ENCODE results near the gene KIF6. TPM values are rescaled to one million over a fixed set of nuclear protein-coding genes. Genes with fewer than 3 reads are reported as not detected.
"Not testable (repeated sequence)": the region's sequence is repeated elsewhere in the genome, so short reads cannot be mapped to it uniquely, and the experiment has no call there.

Gene KIF6
- total and polyA plus RNA-seq, 2 donors (not counting 1 experiment from before 2014, with no cell fraction given) = not detected

DNA sequence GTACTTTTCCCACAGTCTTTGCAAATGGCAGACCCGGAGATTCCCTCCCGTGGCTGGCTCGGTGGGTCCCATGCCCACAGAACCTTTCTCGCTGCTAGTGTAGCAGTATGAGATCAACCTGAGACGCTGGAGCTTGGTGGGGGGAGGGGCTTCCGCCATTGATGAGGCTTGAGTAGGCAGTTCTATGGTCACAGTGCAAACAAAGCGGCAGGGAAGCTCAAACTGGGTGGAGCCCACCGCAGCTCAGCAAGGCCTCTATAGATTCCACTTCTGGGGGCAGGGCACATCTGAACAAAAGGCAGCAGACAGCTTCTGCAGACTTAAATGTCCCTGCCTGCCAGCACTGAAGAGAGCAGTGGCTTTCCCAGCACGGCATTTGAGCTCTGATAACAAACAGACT, 216.7 kb downstream of the KIF6 start:
- H3K4me1 Mint-ChIP-seq = no peaks in the 10 kb centered on the region

DNA sequence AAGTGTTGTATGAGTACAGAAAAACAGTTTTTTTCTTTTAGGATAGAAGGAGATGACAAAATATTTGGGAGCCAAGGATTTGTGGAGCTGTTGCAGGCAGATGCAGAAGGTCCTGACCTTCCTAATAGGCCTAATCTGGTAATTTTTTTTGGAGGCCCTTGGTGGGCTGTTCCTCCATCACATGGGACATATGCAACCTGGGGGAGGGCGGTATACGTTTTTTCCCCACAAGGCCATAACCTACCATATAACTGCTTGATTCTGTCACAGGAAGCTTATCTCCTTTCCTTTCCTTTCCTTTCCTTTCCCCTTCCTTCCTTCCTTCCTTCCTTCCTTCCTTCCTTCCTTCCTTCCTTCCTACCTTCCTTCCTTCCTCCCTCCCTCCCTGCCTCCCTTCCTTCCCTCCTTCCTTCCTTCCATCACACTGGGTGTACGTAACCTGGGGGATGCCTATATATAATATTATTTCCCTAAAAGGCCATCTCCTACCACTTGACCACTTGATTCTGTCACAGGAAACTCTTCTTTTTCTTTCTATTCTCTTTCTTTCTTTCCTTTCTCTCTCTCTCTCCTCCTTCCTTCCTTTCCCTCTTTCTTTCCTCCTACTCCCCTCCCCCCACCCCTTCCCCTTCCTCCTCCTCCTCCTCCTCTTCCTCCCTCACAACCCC, 217.7 kb downstream of the KIF6 start:
- Histone ChIP-seq H2AFZ (ENCODE audit: insufficient read depth, low read depth, low read length, poor library complexity, severe bottlenecking) (no peak overlapping the region), H3K9me3 (ENCODE audit: control extremely low read depth in 1 of 3, control insufficient read depth in 2 of 3, insufficient read depth in 1 of 3, low read length in 2 of 3) (peaks cover 0 to 4% (median 1%) of the 10 kb centered on the region in 3 donors), H3K4me2 (replicated peaks; ENCODE audit: low read depth, low read length, poor library complexity, severe bottlenecking) (no peak overlapping the region), H3K9ac (ENCODE audit: low read length) (no peak overlapping the region), H3K79me2 (ENCODE audit: control insufficient read depth, insufficient read depth, low read length) (no peaks in the 10 kb centered on the region), H3K36me3 (replicated peaks in 1 of 2; ENCODE audit: control extremely low read depth in 1 of 2, control insufficient read depth in 1 of 2, extremely low read depth in 1 of 2, insufficient read depth in 2 of 2, low read length in 1 of 2) (no peaks in the 10 kb centered on the region), H4K20me1 (ENCODE audit: control insufficient read depth, insufficient read depth, low read length, poor library complexity, severe bottlenecking) (no peaks in the 10 kb centered on the region), H3K27ac (ENCODE audit: low read length in 2 of 2) (no peak overlapping the region), H3K4me1 (ENCODE audit: control insufficient read depth in 2 of 2, insufficient read depth in 2 of 2, low read length in 2 of 2) (no peaks in the 10 kb centered on the region), H3K27me3 (replicated peaks in 1 of 4; ENCODE audit: control extremely low read depth in 1 of 4, control insufficient read depth in 3 of 4, insufficient read depth in 4 of 4, low read length in 3 of 4) (no peaks in the 10 kb centered on the region), H3K4me3 (ENCODE audit: control extremely low read depth in 1 of 5, extremely low read depth in 1 of 5, insufficient read depth in 1 of 5, low read depth in 2 of 5, low read length in 4 of 5) (no peak overlapping the region)
- DNase-seq = no peak
- TF ChIP-seq, protein P1, sequence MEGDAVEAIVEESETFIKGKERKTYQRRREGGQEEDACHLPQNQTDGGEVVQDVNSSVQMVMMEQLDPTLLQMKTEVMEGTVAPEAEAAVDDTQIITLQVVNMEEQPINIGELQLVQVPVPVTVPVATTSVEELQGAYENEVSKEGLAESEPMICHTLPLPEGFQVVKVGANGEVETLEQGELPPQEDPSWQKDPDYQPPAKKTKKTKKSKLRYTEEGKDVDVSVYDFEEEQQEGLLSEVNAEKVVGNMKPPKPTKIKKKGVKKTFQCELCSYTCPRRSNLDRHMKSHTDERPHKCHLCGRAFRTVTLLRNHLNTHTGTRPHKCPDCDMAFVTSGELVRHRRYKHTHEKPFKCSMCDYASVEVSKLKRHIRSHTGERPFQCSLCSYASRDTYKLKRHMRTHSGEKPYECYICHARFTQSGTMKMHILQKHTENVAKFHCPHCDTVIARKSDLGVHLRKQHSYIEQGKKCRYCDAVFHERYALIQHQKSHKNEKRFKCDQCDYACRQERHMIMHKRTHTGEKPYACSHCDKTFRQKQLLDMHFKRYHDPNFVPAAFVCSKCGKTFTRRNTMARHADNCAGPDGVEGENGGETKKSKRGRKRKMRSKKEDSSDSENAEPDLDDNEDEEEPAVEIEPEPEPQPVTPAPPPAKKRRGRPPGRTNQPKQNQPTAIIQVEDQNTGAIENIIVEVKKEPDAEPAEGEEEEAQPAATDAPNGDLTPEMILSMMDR (IDR thresholded peaks at IDR 0.05) = no peak
- no peak for TF ChIP-seq EZH2 (IDR thresholded peaks at IDR 0.05; ENCODE audit: borderline replicate concordance, insufficient read depth, low read depth, low read length, poor library complexity, severe bottlenecking)
- ChIA-PET POLR2A (no interaction called here), CTCF (no interaction called here)
- Mint-ChIP-seq H3K4me3 (no peak overlapping the region), H3K9me3 (ENCODE audit: insufficient read depth) (peaks cover 14% of the 10 kb centered on the region), H3K27me3 (peaks cover 11% of the 10 kb centered on the region), H3K4me1 (no peaks in the 10 kb centered on the region), H3K27ac (no peak overlapping the region)
- ATAC-seq (ENCODE audit: low read depth) = no peak
- 93% methylated on average over 3 of the region's 3 CpGs for WGBS (ENCODE audit: insufficient coverage)
- intact Hi-C loops (cut with micrococcal nuclease) = no loop called here

More for the DNA sequence above, 216.7 kb downstream of the KIF6 start:
- H3K9me3 ChIP-seq (ENCODE audit: control extremely low read depth in 1 of 3, control insufficient read depth in 2 of 3, insufficient read depth in 1 of 3, low read length in 2 of 3) = peaks cover 0 to 4% (median 0%) of the 10 kb centered on the region in 3 donors
- no peak overlapping the region for H3K9ac ChIP-seq (ENCODE audit: low read length)
- no peaks in the 10 kb centered on the region for H3K27me3 ChIP-seq (replicated peaks in 1 of 4; ENCODE audit: control extremely low read depth in 1 of 4, control insufficient read depth in 3 of 4, insufficient read depth in 4 of 4, low read length in 3 of 4)
- Mint-ChIP-seq H3K27me3 (peaks cover 11% of the 10 kb centered on the region), H3K9me3 (ENCODE audit: insufficient read depth) (peaks cover 8% of the 10 kb centered on the region), H3K27ac (no peak overlapping the region), H3K4me3 (no peak overlapping the region)
- TF ChIP-seq EZH2 (IDR thresholded peaks at IDR 0.05; ENCODE audit: borderline replicate concordance, insufficient read depth, low read depth, low read length, poor library complexity, severe bottlenecking) = no peak
- TF ChIP-seq, protein P1 (IDR thresholded peaks at IDR 0.05) = no peak
- H3K36me3 ChIP-seq (replicated peaks in 1 of 2; ENCODE audit: control extremely low read depth in 1 of 2, control insufficient read depth in 1 of 2, extremely low read depth in 1 of 2, insufficient read depth in 2 of 2, low read length in 1 of 2) = no peaks in the 10 kb centered on the region
- H4K20me1 ChIP-seq (ENCODE audit: control insufficient read depth, insufficient read depth, low read length, poor library complexity, severe bottlenecking) = no peaks in the 10 kb centered on the region
- POLR2A ChIA-PET = no interaction called here
- ATAC-seq (ENCODE audit: low read depth) (no peak), DNase-seq (no peak)
- CTCF ChIA-PET = no interaction called here
- no peak overlapping the region for H3K4me3 ChIP-seq (ENCODE audit: control extremely low read depth in 1 of 5, extremely low read depth in 1 of 5, insufficient read depth in 1 of 5, low read depth in 2 of 5, low read length in 4 of 5)
- no peak overlapping the region for H3K4me2 ChIP-seq (replicated peaks; ENCODE audit: low read depth, low read length, poor library complexity, severe bottlenecking)
- no peaks in the 10 kb centered on the region for H3K79me2 ChIP-seq (ENCODE audit: control insufficient read depth, insufficient read depth, low read length)
- no peak overlapping the region for H2AFZ ChIP-seq (ENCODE audit: insufficient read depth, low read depth, low read length, poor library complexity, severe bottlenecking)
- no peaks in the 10 kb centered on the region for H3K4me1 ChIP-seq (ENCODE audit: control insufficient read depth in 2 of 2, insufficient read depth in 2 of 2, low read length in 2 of 2)
- intact Hi-C loops (cut with micrococcal nuclease) = no loop called here
- WGBS (ENCODE audit: insufficient coverage) = 84% methylated on average over 6 of the region's 9 CpGs
- H3K27ac ChIP-seq (ENCODE audit: low read length in 2 of 2) = no peak overlapping the region

DNA sequence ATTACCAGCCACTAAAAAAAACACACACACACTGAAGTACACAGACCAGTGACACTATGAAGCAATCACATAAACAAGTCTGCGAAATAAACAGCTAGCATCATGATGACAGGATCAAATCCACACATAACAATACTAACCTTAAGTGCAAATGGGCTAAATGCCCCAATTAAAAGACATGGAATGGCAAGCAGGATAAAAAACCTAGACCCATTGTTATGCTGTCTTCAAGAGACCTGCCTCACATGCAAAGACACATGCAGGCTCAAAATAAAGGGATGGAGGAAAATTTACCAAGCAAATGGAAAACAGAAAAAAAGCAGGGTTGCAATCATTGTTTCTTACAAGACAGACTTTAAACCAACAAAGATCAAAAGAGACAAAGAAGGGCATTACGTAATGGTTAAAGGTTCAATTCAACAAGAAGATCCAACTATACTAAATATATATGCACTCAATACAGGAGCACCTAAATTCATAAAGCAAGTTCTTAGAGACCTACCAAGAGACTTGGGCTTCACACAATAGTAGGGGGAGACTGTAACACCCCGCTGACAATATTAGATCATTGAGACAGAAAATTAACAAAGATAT, 222.7 kb downstream of the KIF6 start:
- POLR2A ChIA-PET = not testable (repeated sequence)
- H3K9me3 Mint-ChIP-seq (ENCODE audit: insufficient read depth) = peaks cover 25% of the 10 kb centered on the region

More for the DNA sequence above, 222.7 kb downstream of the KIF6 start:
- H3K4me2 ChIP-seq (replicated peaks; ENCODE audit: low read depth, low read length, poor library complexity, severe bottlenecking); H3K4me3 Mint-ChIP-seq; H2AFZ ChIP-seq (ENCODE audit: insufficient read depth, low read depth, low read length, poor library complexity, severe bottlenecking); H3K9ac ChIP-seq (ENCODE audit: low read length); CTCF ChIA-PET; intact Hi-C loops (cut with micrococcal nuclease); DNase-seq; H3K4me1 Mint-ChIP-seq; ATAC-seq (ENCODE audit: low read depth); H4K20me1 ChIP-seq (ENCODE audit: control insufficient read depth, insufficient read depth, low read length, poor library complexity, severe bottlenecking); H3K27me3 ChIP-seq (replicated peaks in 1 of 4; ENCODE audit: control extremely low read depth in 1 of 4, control insufficient read depth in 3 of 4, insufficient read depth in 4 of 4, low read length in 3 of 4); H3K36me3 ChIP-seq (replicated peaks in 1 of 2; ENCODE audit: control extremely low read depth in 1 of 2, control insufficient read depth in 1 of 2, extremely low read depth in 1 of 2, insufficient read depth in 2 of 2, low read length in 1 of 2); H3K27ac Mint-ChIP-seq; H3K4me3 ChIP-seq (ENCODE audit: control extremely low read depth in 1 of 5, extremely low read depth in 1 of 5, insufficient read depth in 1 of 5, low read depth in 2 of 5, low read length in 4 of 5); H3K4me1 ChIP-seq (ENCODE audit: control insufficient read depth in 2 of 2, insufficient read depth in 2 of 2, low read length in 2 of 2); H3K79me2 ChIP-seq (ENCODE audit: control insufficient read depth, insufficient read depth, low read length); H3K27ac ChIP-seq (ENCODE audit: low read length in 2 of 2): not testable (repeated sequence)
- H3K9me3 ChIP-seq (ENCODE audit: control extremely low read depth in 1 of 3, control insufficient read depth in 2 of 3, insufficient read depth in 1 of 3, low read length in 2 of 3) = peaks cover 0 to 12% (median 7%) of the 10 kb centered on the region in 3 donors
- H3K27me3 Mint-ChIP-seq = peaks cover 14% of the 10 kb centered on the region
- WGBS (ENCODE audit: insufficient coverage) = 100% methylated on average over 1 of the region's 3 CpGs

All from B cell (primary cell).